Right kidney (tissue), 9 donors: ENCODE measurements around the gene TJAP1.
A peak's percentile ranks its signal among the peaks of the same experiment; 100 is the strongest.

Experiments used
- DNase-seq: peaks from one replicate; pipeline ENCODE4 v3.0.0-alpha.2; 2016
- long read RNA-seq, 8 donors: transcript quantifications; one replicate each; lab custom pipeline, GENCODE V29; 2026

TJAP1 gene
- long read RNA-seq, donor 1 = 0 reads
- long read RNA-seq, donor 2 = 0 reads
- long read RNA-seq, donor 3 = 0 reads
- long read RNA-seq, donor 4, partial matches to known transcripts = 32 of 36 reads
- long read RNA-seq, donor 4, other reads (novel, unspliced or antisense) = 0 of 36 reads
- long read RNA-seq, donor 5, partial matches to known transcripts = 0 of 2 reads
- long read RNA-seq, donor 5, other reads (novel, unspliced or antisense) = 0 of 2 reads
- long read RNA-seq, donor 6, partial matches to known transcripts = 0 of 1 reads
- long read RNA-seq, donor 6, other reads (novel, unspliced or antisense) = 0 of 1 reads
- long read RNA-seq, donor 7, partial matches to known transcripts = 0 of 2 reads
- long read RNA-seq, donor 7, other reads (novel, unspliced or antisense) = 0 of 2 reads
- long read RNA-seq, donor 8, partial matches to known transcripts = 0 of 2 reads
- long read RNA-seq, donor 8, other reads (novel, unspliced or antisense) = 0 of 2 reads

GRCh38 chr6:43477235-43478007, at the start of gene TJAP1:
Gene TJAP1 (plus strand): TSS chr6:43477570. CDS start chr6:43499002, 21,432 bp downstream.
- peak; percentile 59 for DNase-seq

GRCh38 chr6:43428112-43428570, 49.2 kb upstream of the TJAP1 start:
- no peak for DNase-seq

- DNase-seq = no peak
These were observed 48.5 kb upstream of the TJAP1 start for GRCh38 chr6:43428874-43429273.

- DNase-seq = no peak
These were observed 45.1 kb upstream of the TJAP1 start for GRCh38 chr6:43432009-43432945.

GRCh38 chr6:43433148-43433547, 44.2 kb upstream of the TJAP1 start:
- DNase-seq = no peak

- no peak for DNase-seq
These were observed 43.1 kb upstream of the TJAP1 start for GRCh38 chr6:43434001-43434840.

GRCh38 chr6:43434943-43435342, 42.4 kb upstream of the TJAP1 start:
- DNase-seq = no peak

- no peak for DNase-seq
These were observed 41.5 kb upstream of the TJAP1 start for GRCh38 chr6:43435682-43436437.

GRCh38 chr6:43436577-43437282, 40.6 kb upstream of the TJAP1 start:
- DNase-seq = peak; percentile 33

GRCh38 chr6:43437700-43438099, 39.7 kb upstream of the TJAP1 start:
- DNase-seq = peak; percentile 6

- no peak for DNase-seq
These were observed 34.4 kb upstream of the TJAP1 start for GRCh38 chr6:43442935-43443334.

GRCh38 chr6:43444036-43444435, 33.3 kb upstream of the TJAP1 start:
- no peak for DNase-seq

GRCh38 chr6:43444582-43444981, 32.8 kb upstream of the TJAP1 start:
- DNase-seq = no peak

GRCh38 chr6:43445576-43445975, 31.8 kb upstream of the TJAP1 start:
- no peak for DNase-seq

GRCh38 chr6:43447604-43448003, 29.8 kb upstream of the TJAP1 start:
- no peak for DNase-seq

- DNase-seq = no peak
These were observed 28.5 kb upstream of the TJAP1 start for GRCh38 chr6:43448916-43449315.

GRCh38 chr6:43450699-43451131, 26.7 kb upstream of the TJAP1 start:
- DNase-seq = no peak

GRCh38 chr6:43451348-43451747, 26.0 kb upstream of the TJAP1 start:
- DNase-seq = no peak

- DNase-seq = no peak
These were observed 25.4 kb upstream of the TJAP1 start for GRCh38 chr6:43451939-43452338.

- DNase-seq = no peak
These were observed 24.5 kb upstream of the TJAP1 start for GRCh38 chr6:43452896-43453295.
